WTC11 (cell line): Measurements from ENCODE around the gene EDC4.

ENCODE experiments used
- CBFB ChIP-seq: sonication (generic); formaldehyde crosslinking; IDR thresholded peaks from 2 replicates; pipeline ENCODE4 v1.8.1; 2022; ENCODE audit warnings: mild to moderate bottlenecking, low read depth, missing genetic modification reagents
- CTCF ChIP-seq: fragments of 200-600 bp; IDR thresholded peaks from 2 replicates; pipeline ENCODE4 v1.8.0; 2022; ENCODE audit warnings: antibody characterized with exemption
- FOXJ3 ChIP-seq: sonication (generic); formaldehyde crosslinking; IDR thresholded peaks from 2 replicates; pipeline ENCODE4 v1.9.0; 2021; ENCODE audit warnings: missing genetic modification reagents, mild to moderate bottlenecking, borderline replicate concordance
- MAX ChIP-seq: sonication (generic); formaldehyde crosslinking; IDR thresholded peaks from 2 replicates; pipeline ENCODE4 v1.8.0; 2022; ENCODE audit warnings: mild to moderate bottlenecking, missing genetic modification reagents
- SOX15 ChIP-seq: fragments of 250-450 bp; sonication (Bioruptor Pico); IDR thresholded peaks from 2 replicates; pipeline ENCODE4 v1.9.0; 2021; ENCODE audit warnings: mild to moderate bottlenecking

GRCh38 chr16:67877064-67877463, 4.2 kb downstream of the EDC4 start:
- TF ChIP-seq CTCF (no peak), SOX15 (no peak), CBFB (CRISPR knock-in tag) (no peak), MAX (CRISPR knock-in tag) (no peak), FOXJ3 (CRISPR knock-in tag) (no peak)
